HepG2 (cell line): ENCODE results near the gene CCDC158.

Experiments
- CBX2 ChIP-seq, 2 experiments: fragments of 200-600 bp in 1 of 2; sonication (generic); formaldehyde crosslinking in 1 of 2; IDR thresholded peaks; 2 replicates each; pipeline versions ENCODE4 v1.7.0 to v1.8.1; 2018 to 2022; ENCODE audit warnings: low read depth in 2 of 2, low read length in 1 of 2, mild to moderate bottlenecking in 1 of 2, missing genetic modification reagents in 1 of 2
- CREB1 ChIP-seq, 2 experiments: fragments of 450-650 bp in 1 of 2; IDR thresholded peaks; 2 replicates each; pipeline ENCODE4 v1.6.1; 2016 to 2017; ENCODE audit warnings: control low read depth in 1 of 2, mild to moderate bottlenecking in 1 of 2, missing compliant biosample characterization in 1 of 2, missing genetic modification characterization in 1 of 2
- EP300 ChIP-seq, 3 experiments: sonication (generic) in 1 of 3; formaldehyde crosslinking in 1 of 3; IDR thresholded peaks; 2 replicates each; pipeline versions ENCODE4 v1.5.1 to v1.6.1; 2011 to 2020; ENCODE audit warnings: low read depth in 2 of 3, low read length in 2 of 3, borderline replicate concordance in 1 of 3, improper control_type of control experiment in 1 of 3, mild to moderate bottlenecking in 1 of 3, missing genetic modification reagents in 1 of 3, moderate library complexity in 1 of 3
- ZNF878 ChIP-seq: sonication (generic); formaldehyde crosslinking; IDR thresholded peaks from 2 replicates; pipeline ENCODE4 v1.8.1; 2023; ENCODE audit warnings: mild to moderate bottlenecking, missing genetic modification reagents, moderate library complexity

GRCh38 chr4:76377481-76377901 is 43.5 kb downstream of the CCDC158 start:
- TF ChIP-seq CREB1 (IDR thresholded peaks at IDR 0.05) (no peak), CREB1 (CRISPR knock-in tag; IDR thresholded peaks at IDR 0.05) (no peak), CBX2 (IDR thresholded peaks at IDR 0.05; ENCODE audit: low read depth, low read length) (no peak), CBX2 (CRISPR knock-in tag; IDR thresholded peaks at IDR 0.05; ENCODE audit: low read depth) (no peak), ZNF878 (CRISPR knock-in tag) (no peak), EP300 (IDR thresholded peaks at IDR 0.05; ENCODE audit: low read depth in 2 of 2, low read length in 2 of 2) (no peak), EP300 (CRISPR knock-in tag; IDR thresholded peaks at IDR 0.05; ENCODE audit: borderline replicate concordance) (no peak)
